Measurements from ENCODE around the gene PIP4K2A.

PIP4K2A gene

DNA sequence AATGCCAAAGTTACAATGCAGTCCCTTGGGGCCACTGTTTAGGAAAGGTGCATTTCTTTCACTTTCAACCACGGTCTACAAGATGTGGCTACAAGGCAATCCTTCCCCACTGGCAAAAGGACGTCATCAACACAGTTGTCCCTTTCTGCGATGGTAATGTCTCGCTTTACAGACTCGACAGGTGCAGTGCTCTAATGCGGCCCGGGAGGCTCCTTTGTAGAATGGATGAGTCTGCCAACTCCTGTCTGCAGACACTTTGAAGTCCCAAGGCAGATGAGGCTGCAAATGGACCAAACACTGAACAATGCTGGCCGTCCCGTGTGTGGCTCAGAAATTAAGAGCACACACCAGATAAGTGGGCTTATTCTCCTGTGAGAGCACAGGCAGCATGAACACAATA is 133.7 kb downstream of the PIP4K2A start:
- H3K9me3 ChIP-seq (ENCODE audit: low read length): no peaks in the 10 kb centered on the region
- H3K9ac ChIP-seq (ENCODE audit: low read length): no peak overlapping the region
- H3K4me3 ChIP-seq (ENCODE audit: low read depth in 1 of 2, low read length in 2 of 2): no peak overlapping the region
- no peaks in the 10 kb centered on the region for H3K4me1 ChIP-seq (ENCODE audit: insufficient read depth, low read length)
- no peaks in the 10 kb centered on the region for H3K27me3 ChIP-seq (ENCODE audit: control insufficient read depth in 1 of 2, insufficient read depth in 2 of 2, low read length in 2 of 2)
- H3K27ac ChIP-seq (ENCODE audit: low read depth, low read length): no peak overlapping the region
- peaks cover 18% of the 10 kb centered on the region for H3K36me3 ChIP-seq (ENCODE audit: insufficient read depth, low read length)

DNA sequence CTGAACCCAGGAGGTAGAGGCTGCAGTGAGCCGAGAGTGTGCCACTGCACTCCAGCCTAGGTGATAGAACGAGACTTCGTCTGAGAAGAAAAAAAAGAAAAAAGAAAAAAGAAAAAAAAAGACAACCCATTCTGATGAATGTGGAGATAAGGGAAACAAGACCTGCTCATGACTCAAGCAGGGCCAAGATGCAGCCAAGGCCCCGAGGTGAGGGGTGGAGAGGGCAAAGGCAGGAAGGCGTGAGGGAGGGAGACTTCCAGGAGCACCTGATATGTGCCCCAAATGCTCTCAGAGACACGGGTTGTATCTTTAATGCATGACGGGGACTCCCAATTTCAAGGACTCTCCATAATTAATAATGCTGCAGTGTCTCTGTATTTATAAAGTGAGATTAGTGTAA is 134.6 kb downstream of the PIP4K2A start:
- Histone ChIP-seq H3K4me1 (ENCODE audit: insufficient read depth, low read length) (no peaks in the 10 kb centered on the region), H3K27ac (ENCODE audit: low read depth, low read length) (no peak overlapping the region), H3K9ac (ENCODE audit: low read length) (no peak overlapping the region), H3K9me3 (ENCODE audit: low read length) (no peaks in the 10 kb centered on the region), H3K27me3 (ENCODE audit: control insufficient read depth in 1 of 2, insufficient read depth in 2 of 2, low read length in 2 of 2) (no peaks in the 10 kb centered on the region), H3K36me3 (ENCODE audit: insufficient read depth, low read length) (peaks cover 18% of the 10 kb centered on the region), H3K4me3 (ENCODE audit: low read depth in 1 of 2, low read length in 2 of 2) (no peak overlapping the region)

DNA sequence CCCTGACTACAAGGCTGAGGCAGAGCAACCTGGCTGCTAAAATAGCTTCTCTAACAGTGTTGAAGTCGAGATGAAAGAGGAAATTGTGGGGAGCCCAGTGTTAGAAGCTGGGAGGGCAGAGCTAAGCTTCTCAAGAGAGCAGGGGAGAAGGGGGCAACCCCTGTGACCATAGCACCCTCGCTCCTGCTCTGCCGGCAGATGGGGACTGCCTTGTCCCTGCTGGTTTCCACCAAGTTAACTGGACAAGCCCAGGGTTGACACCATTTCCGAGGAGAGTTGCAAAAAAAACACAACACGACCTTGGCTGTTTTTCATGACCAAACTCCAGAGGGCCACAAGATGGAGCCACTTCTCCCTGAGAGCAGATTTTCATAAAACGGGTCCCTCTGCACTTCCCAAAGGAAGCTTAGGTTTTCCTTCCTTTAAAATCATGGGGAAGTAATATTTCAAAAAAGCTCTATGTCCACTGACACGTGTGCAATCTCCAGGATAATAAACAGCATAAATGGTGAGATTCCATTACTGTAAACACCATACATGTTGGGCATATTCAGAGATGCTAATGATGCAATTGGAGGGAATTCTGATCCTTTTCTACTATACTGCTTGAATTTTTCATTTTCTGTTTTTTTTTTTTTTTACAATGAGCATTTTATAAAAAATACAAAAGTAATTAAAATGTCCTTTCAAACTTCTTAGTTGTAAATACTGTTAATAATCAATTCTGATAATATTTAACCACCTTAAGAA is 140.4 kb downstream of the PIP4K2A start:
- Histone ChIP-seq H3K9ac (ENCODE audit: low read length) (no peak overlapping the region), H3K4me3 (ENCODE audit: low read depth in 1 of 2, low read length in 2 of 2) (no peak overlapping the region), H3K27ac (ENCODE audit: low read depth, low read length) (no peak overlapping the region), H3K9me3 (ENCODE audit: low read length) (no peaks in the 10 kb centered on the region), H3K4me1 (ENCODE audit: insufficient read depth, low read length) (no peaks in the 10 kb centered on the region), H3K27me3 (ENCODE audit: control insufficient read depth in 1 of 2, insufficient read depth in 2 of 2, low read length in 2 of 2) (no peaks in the 10 kb centered on the region), H3K36me3 (ENCODE audit: insufficient read depth, low read length) (peaks cover 18% of the 10 kb centered on the region)

DNA sequence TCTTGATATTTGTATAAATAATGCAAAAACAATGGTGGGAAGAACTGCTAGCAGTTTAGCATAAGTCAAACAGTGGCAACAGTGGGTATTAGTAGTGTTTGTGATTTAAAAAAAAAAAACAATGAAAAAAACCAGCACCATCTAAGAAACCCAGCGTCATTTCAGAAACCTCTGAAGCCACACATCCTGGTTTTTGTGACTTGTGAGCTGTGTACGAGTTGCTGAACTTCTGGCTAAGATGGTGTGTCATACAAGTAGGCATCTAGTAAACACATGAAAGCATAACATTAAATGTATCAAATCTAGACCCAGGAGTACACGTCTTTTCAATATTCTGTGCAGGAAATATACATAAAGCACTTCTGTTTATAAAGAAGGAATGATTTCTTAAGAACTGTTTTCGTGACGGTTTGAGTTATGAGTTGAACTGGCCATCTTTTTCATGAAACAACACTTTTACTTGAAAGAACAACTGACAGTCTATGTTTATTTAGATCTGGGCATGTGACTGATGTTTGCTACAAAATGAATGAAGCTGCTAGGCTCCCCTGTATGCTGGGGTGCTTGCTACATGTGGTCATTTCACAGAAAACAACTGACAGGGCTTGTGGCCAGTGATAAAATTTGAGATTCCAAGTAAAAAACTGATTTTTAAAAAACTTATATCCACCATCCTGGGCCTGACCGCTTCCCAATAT is 143.5 kb downstream of the PIP4K2A start:
- Histone ChIP-seq H3K36me3 (ENCODE audit: insufficient read depth, low read length) (peaks cover 8% of the 10 kb centered on the region), H3K27me3 (ENCODE audit: control insufficient read depth in 1 of 2, insufficient read depth in 2 of 2, low read length in 2 of 2) (no peaks in the 10 kb centered on the region), H3K27ac (ENCODE audit: low read depth, low read length) (no peak overlapping the region), H3K9me3 (ENCODE audit: low read length) (no peaks in the 10 kb centered on the region), H3K4me3 (ENCODE audit: low read depth in 1 of 2, low read length in 2 of 2) (no peak overlapping the region), H3K4me1 (ENCODE audit: insufficient read depth, low read length) (no peaks in the 10 kb centered on the region), H3K9ac (ENCODE audit: low read length) (no peak overlapping the region)

DNA sequence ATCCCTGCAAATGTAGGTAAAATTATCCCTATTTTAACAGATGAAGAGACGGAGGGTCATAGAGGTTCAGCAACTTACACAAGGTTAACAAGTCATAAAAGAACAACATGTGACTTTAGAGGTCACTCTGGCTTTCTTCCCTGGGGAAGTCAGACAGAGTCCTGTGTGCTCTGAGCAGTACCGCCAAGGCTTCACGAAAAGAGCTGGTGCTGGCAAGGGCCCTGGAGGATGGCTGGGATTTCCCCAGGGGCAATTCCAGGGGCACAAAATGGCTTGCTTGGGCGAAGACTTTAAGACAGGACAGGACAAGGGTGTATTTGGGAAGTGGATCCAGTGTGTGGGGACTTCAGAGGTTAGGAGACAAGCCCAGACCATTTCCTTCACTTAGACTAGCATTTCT is 144.1 kb downstream of the PIP4K2A start:
- H3K36me3 ChIP-seq (ENCODE audit: insufficient read depth, low read length): peaks cover 8% of the 10 kb centered on the region
- no peak overlapping the region for H3K9ac ChIP-seq (ENCODE audit: low read length)
- no peaks in the 10 kb centered on the region for H3K27me3 ChIP-seq (ENCODE audit: control insufficient read depth in 1 of 2, insufficient read depth in 2 of 2, low read length in 2 of 2)
- H3K9me3 ChIP-seq (ENCODE audit: low read length): no peaks in the 10 kb centered on the region
- H3K4me3 ChIP-seq (ENCODE audit: low read depth in 1 of 2, low read length in 2 of 2): no peak overlapping the region
- no peaks in the 10 kb centered on the region for H3K4me1 ChIP-seq (ENCODE audit: insufficient read depth, low read length)
- no peak overlapping the region for H3K27ac ChIP-seq (ENCODE audit: low read depth, low read length)

DNA sequence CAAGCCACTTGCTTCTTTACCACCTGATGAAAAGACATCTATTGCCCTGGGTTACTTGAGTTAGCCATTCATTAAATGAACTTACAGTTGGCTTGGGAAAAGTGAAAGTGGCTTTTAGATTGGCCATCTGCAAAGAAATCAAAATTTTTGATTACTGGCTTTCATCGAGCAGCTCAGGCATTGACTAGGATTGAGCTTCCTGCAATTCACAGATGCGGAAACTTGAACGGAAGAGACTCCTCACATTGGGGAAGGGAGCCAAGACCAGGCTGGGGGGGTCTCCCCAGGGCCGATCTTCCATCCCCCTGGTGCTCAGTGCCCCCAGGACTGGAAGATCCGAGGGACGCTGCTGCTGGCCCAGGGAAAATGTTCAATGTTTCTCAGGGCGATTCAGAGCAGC is 145.4 kb downstream of the PIP4K2A start:
- Histone ChIP-seq H3K4me1 (ENCODE audit: insufficient read depth, low read length) (no peaks in the 10 kb centered on the region), H3K4me3 (ENCODE audit: low read depth in 1 of 2, low read length in 2 of 2) (no peak overlapping the region), H3K27ac (ENCODE audit: low read depth, low read length) (no peak overlapping the region), H3K36me3 (ENCODE audit: insufficient read depth, low read length) (peaks cover 8% of the 10 kb centered on the region), H3K27me3 (ENCODE audit: control insufficient read depth in 1 of 2, insufficient read depth in 2 of 2, low read length in 2 of 2) (no peaks in the 10 kb centered on the region), H3K9ac (ENCODE audit: low read length) (no peak overlapping the region), H3K9me3 (ENCODE audit: low read length) (no peaks in the 10 kb centered on the region)

DNA sequence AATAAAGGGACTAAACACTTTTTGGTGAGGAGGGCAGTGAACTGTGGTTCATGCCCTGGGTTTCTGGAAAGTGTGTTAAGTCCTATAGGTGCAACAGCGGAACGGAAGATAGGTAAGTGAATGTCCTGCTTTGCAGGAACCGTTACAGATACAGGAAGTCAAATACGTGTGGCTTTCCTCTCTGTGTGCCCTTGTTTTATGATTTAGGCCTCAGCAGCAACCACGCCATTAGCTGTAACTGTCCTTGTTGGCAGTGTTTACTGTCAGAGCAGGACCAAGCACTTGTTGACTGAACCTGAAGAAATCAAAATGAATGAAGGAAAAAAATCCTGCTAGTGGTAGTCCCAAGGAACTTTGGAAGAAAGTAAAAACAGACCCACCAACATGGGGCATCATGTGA is 150.3 kb downstream of the PIP4K2A start:
- H3K4me3 ChIP-seq (ENCODE audit: low read depth in 1 of 2, low read length in 2 of 2): no peak overlapping the region
- no peak overlapping the region for H3K9ac ChIP-seq (ENCODE audit: low read length)
- H3K27ac ChIP-seq (ENCODE audit: low read depth, low read length): no peak overlapping the region
- no peaks in the 10 kb centered on the region for H3K4me1 ChIP-seq (ENCODE audit: insufficient read depth, low read length)
- H3K27me3 ChIP-seq (ENCODE audit: control insufficient read depth in 1 of 2, insufficient read depth in 2 of 2, low read length in 2 of 2): no peaks in the 10 kb centered on the region
- no peaks in the 10 kb centered on the region for H3K9me3 ChIP-seq (ENCODE audit: low read length)
- H3K36me3 ChIP-seq (ENCODE audit: insufficient read depth, low read length): no peaks in the 10 kb centered on the region

DNA sequence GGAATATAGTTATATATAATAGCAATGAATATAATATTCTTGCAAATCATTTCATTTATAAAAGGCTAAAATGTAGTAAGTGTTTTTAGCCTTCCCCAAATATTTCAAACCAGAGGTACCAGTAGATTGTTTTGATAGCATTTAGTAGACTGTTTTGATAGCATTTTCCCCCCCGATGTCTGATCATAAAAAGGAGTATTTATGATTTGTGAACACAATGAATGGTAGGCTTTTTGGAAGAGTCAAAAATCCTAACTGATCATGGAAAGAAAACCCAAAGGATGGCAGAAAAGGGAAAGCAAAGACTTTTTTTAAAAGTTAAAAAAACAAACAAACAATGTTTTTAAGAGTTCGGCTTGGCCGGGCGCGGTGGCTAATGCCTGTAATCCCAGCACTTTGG is 152.5 kb downstream of the PIP4K2A start:
- no peaks in the 10 kb centered on the region for H3K36me3 ChIP-seq (ENCODE audit: insufficient read depth, low read length)
- no peaks in the 10 kb centered on the region for H3K27me3 ChIP-seq (ENCODE audit: control insufficient read depth in 1 of 2, insufficient read depth in 2 of 2, low read length in 2 of 2)
- H3K4me1 ChIP-seq (ENCODE audit: insufficient read depth, low read length): no peaks in the 10 kb centered on the region
- H3K4me3 ChIP-seq (ENCODE audit: low read depth in 1 of 2, low read length in 2 of 2): no peak overlapping the region
- H3K27ac ChIP-seq (ENCODE audit: low read depth, low read length): no peak overlapping the region
- no peaks in the 10 kb centered on the region for H3K9me3 ChIP-seq (ENCODE audit: low read length)
- no peak overlapping the region for H3K9ac ChIP-seq (ENCODE audit: low read length)

DNA sequence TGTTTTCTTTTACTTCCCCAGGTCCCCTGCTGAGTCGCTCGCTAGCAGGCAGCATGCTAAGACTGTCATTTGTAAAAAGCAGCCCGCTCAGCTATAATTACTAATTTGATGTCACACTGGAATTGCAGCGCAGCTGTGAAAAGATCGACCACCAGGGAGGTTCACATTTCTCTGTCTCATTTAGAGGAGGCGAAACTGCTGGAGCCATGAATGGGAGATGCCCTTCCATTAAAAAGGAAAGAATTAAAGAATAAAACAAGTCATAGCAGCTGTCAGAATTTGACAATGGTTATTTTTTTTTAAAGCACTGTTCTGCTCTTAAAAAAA is 153.5 kb downstream of the PIP4K2A start:
- H3K4me3 ChIP-seq (ENCODE audit: low read depth in 1 of 2, low read length in 2 of 2): no peak overlapping the region
- no peak overlapping the region for H3K27ac ChIP-seq (ENCODE audit: low read depth, low read length)
- no peaks in the 10 kb centered on the region for H3K4me1 ChIP-seq (ENCODE audit: insufficient read depth, low read length)
- H3K9me3 ChIP-seq (ENCODE audit: low read length): no peaks in the 10 kb centered on the region
- no peak overlapping the region for H3K9ac ChIP-seq (ENCODE audit: low read length)
- H3K27me3 ChIP-seq (ENCODE audit: control insufficient read depth in 1 of 2, insufficient read depth in 2 of 2, low read length in 2 of 2): no peaks in the 10 kb centered on the region
- no peaks in the 10 kb centered on the region for H3K36me3 ChIP-seq (ENCODE audit: insufficient read depth, low read length)

DNA sequence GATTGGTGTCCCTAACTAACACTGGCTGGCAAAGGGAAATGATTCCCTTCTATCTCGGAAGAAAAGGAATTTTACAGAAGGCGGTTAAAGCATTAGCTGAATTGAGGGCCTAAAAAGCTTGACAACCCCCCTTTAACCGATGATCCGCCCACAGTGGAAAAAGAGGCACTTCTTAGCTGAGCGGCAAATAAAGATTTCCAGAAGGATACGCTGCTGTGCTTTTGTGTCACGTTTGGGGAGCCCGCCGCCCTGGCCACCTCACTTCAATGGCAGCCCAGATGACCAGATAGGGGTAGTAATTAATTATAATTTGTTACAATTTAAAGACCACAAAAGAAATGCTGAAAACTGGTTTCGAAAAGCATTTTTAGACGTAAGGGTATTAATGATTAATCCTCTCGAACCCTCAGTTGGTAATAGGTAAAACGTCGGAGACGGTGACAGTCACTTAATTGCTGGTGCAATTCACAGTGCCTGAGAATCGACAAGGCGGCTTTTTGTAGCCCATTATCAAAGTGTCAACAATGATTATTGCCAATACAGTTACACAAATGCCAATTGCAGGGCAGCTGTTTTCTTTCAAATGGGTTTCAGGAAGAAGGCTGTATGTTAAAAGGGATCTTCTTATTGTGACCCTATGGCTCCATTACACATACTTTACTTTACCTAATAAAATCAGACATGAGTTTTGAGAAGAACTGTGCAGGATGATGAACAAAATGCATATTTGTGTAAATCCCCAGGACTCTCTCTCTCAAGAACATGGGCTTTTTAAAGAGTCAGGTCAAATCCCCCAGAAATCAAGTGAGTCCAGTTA is 154.1 kb downstream of the PIP4K2A start:
- H3K9ac ChIP-seq (ENCODE audit: low read length): no peak overlapping the region
- no peaks in the 10 kb centered on the region for H3K36me3 ChIP-seq (ENCODE audit: insufficient read depth, low read length)
- no peaks in the 10 kb centered on the region for H3K27me3 ChIP-seq (ENCODE audit: control insufficient read depth in 1 of 2, insufficient read depth in 2 of 2, low read length in 2 of 2)
- H3K4me1 ChIP-seq (ENCODE audit: insufficient read depth, low read length): no peaks in the 10 kb centered on the region
- H3K9me3 ChIP-seq (ENCODE audit: low read length): no peaks in the 10 kb centered on the region
- H3K4me3 ChIP-seq (ENCODE audit: low read depth in 1 of 2, low read length in 2 of 2): no peak overlapping the region
- H3K27ac ChIP-seq (ENCODE audit: low read depth, low read length): no peak overlapping the region

DNA sequence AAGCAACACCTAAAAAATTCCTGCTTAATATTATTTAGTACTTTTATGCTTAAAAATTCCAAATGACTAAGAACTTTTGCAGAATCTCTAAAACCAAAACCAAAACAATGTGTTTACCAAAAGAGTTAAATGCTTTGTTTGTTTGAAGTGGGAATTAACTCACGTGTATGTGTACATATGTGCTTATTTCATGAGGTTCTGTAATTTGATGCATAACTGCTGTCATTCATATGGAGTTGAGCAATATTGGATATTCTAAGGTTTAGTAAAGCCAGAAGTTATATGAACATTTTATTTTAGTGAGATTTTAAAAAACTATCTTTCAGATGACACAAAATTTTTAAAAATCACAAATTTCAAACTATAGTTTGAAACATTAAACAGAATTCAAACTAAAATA is 157.1 kb downstream of the PIP4K2A start:
- H3K27me3 ChIP-seq (ENCODE audit: control insufficient read depth in 1 of 2, insufficient read depth in 2 of 2, low read length in 2 of 2): no peaks in the 10 kb centered on the region
- H3K27ac ChIP-seq (ENCODE audit: low read depth, low read length): no peak overlapping the region
- no peaks in the 10 kb centered on the region for H3K36me3 ChIP-seq (ENCODE audit: insufficient read depth, low read length)
- peaks cover 5% of the 10 kb centered on the region for H3K4me1 ChIP-seq (ENCODE audit: insufficient read depth, low read length)
- no peak overlapping the region for H3K4me3 ChIP-seq (ENCODE audit: low read depth in 1 of 2, low read length in 2 of 2)
- H3K9me3 ChIP-seq (ENCODE audit: low read length): no peaks in the 10 kb centered on the region
- no peak overlapping the region for H3K9ac ChIP-seq (ENCODE audit: low read length)
